Esophagus muscularis mucosa (tissue), 3 donors: ENCODE data around the gene IFNGR1.

ENCODE experiments used
- POLR2A ChIP-seq: fragments of 450-650 bp; IDR thresholded peaks from one replicate; pipeline ENCODE4 v1.6.1; 2017; ENCODE audit warnings: antibody characterized with exemption, moderate library complexity, mild to moderate bottlenecking, low read depth
- POLR2AphosphoS5 ChIP-seq, 2 donors: sonication (generic); formaldehyde crosslinking; IDR thresholded peaks; one replicate each; pipeline ENCODE4 v1.6.1; 2017; ENCODE audit warnings: antibody characterized with exemption in 2 of 2
- TF ChIP-seq, protein P1 (sequence below), 3 experiments: fragments of 200-600 bp in 2 of 3; fragments of 450-650 bp in 1 of 3; sonication (generic) in 2 of 3; IDR thresholded peaks; one replicate each; pipeline ENCODE4 v1.5.1; 2017 to 2019; ENCODE audit warnings: antibody characterized with exemption in 3 of 3, mild to moderate bottlenecking in 2 of 3, moderate library complexity in 1 of 3

DNA sequence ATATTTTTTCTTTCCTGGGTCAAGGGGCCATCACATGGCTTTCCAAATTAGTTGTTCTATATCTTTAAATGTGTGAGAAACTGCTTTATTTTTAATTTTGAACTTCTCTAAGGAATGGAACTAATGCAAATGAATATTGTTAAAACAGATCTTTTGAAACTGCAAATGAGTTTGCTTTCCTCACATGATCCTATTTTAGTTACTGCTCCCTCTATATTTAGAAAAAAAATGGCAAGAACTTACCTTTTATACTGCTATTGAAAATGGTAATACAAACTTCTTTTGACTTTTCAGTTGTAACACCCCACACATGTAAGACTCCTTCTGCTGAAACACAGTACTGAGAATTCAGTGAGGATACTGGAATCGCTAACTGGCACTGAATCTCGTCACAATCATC, 15.9 kb downstream of the IFNGR1 start:
- TF ChIP-seq, protein P1, sequence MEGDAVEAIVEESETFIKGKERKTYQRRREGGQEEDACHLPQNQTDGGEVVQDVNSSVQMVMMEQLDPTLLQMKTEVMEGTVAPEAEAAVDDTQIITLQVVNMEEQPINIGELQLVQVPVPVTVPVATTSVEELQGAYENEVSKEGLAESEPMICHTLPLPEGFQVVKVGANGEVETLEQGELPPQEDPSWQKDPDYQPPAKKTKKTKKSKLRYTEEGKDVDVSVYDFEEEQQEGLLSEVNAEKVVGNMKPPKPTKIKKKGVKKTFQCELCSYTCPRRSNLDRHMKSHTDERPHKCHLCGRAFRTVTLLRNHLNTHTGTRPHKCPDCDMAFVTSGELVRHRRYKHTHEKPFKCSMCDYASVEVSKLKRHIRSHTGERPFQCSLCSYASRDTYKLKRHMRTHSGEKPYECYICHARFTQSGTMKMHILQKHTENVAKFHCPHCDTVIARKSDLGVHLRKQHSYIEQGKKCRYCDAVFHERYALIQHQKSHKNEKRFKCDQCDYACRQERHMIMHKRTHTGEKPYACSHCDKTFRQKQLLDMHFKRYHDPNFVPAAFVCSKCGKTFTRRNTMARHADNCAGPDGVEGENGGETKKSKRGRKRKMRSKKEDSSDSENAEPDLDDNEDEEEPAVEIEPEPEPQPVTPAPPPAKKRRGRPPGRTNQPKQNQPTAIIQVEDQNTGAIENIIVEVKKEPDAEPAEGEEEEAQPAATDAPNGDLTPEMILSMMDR (IDR thresholded peaks at IDR 0.05) = no peak
- TF ChIP-seq POLR2AphosphoS5 (IDR thresholded peaks at IDR 0.05) (no peak), POLR2A (no peak)
